Activated CD4-positive, alpha-beta T cell treated with anti-CD3 and anti-CD28 coated beads for 4 hours (primary cell): Measurements from ENCODE around the gene INTS13.
A peak's percentile ranks its signal among the peaks of the same experiment; 100 is the strongest.
"Not testable (repeated sequence)": the region's sequence is repeated elsewhere in the genome, so short reads cannot be mapped to it uniquely, and the experiment has no call there.

Experiments used
- DNase-seq, 2 donors: peaks; one replicate each; pipeline ENCODE4 v3.0.0-alpha.2; 2020

Gene INTS13

GRCh38 chr12:26929590-26929989, 8.2 kb downstream of the INTS13 start:
- no peak for DNase-seq

- DNase-seq = no peak
These were observed 9.1 kb downstream of the INTS13 start for GRCh38 chr12:26928661-26929060.

- no peak for DNase-seq
These were observed 15.9 kb downstream of the INTS13 start for GRCh38 chr12:26921886-26922285.

- no peak for DNase-seq
These were observed 18.6 kb downstream of the INTS13 start for GRCh38 chr12:26919216-26919555.

- DNase-seq = no peak
These were observed 19.2 kb downstream of the INTS13 start for GRCh38 chr12:26918321-26919215.

- no peak for DNase-seq
These were observed 31.1 kb downstream of the INTS13 start for GRCh38 chr12:26906704-26907103.

GRCh38 chr12:26906024-26906423, 31.8 kb downstream of the INTS13 start:
- DNase-seq = no peak

- DNase-seq = not testable (repeated sequence)
These were observed 34.4 kb downstream of the INTS13 start for GRCh38 chr12:26903396-26903795.

GRCh38 chr12:26896913-26897312, 40.9 kb downstream of the INTS13 start:
- no peak for DNase-seq

GRCh38 chr12:26895672-26896071, 42.1 kb downstream of the INTS13 start:
- DNase-seq = no peak

GRCh38 chr12:26891704-26892103, 46.1 kb downstream of the INTS13 start:
- no peak for DNase-seq

GRCh38 chr12:26890784-26891183, 47.0 kb downstream of the INTS13 start:
- DNase-seq = no peak

GRCh38 chr12:26884765-26885576, 52.8 kb downstream of the INTS13 start:
- peak; percentile 74 to 87 for DNase-seq

- DNase-seq = no peak
These were observed 57.2 kb downstream of the INTS13 start for GRCh38 chr12:26880625-26881024.

- no peak for DNase-seq
These were observed 59.1 kb downstream of the INTS13 start for GRCh38 chr12:26878661-26879119.

GRCh38 chr12:26874501-26875296, 63.1 kb downstream of the INTS13 start:
- no peak for DNase-seq

- DNase-seq = no peak
These were observed 65.2 kb downstream of the INTS13 start for GRCh38 chr12:26872625-26873024.

- DNase-seq = no peak
These were observed 65.8 kb downstream of the INTS13 start for GRCh38 chr12:26871985-26872384.

GRCh38 chr12:26870491-26871419, 67.0 kb downstream of the INTS13 start:
- no peak for DNase-seq

- DNase-seq = no peak
These were observed 67.8 kb downstream of the INTS13 start for GRCh38 chr12:26869908-26870459.

GRCh38 chr12:26869104-26869494, 68.7 kb downstream of the INTS13 start:
- DNase-seq = no peak
